HG02798 (cell line): ENCODE measurements around the gene LHPP.

Experiments used
- ATAC-seq: cut with Tn5 transposase; IDR thresholded peaks from one replicate; pipeline ENCODE4 v1.9.1; 2021; ENCODE audit warnings: mild to moderate bottlenecking; ENCODE audit not compliant: unreplicated experiment, poor library complexity

The LHPP gene

DNA sequence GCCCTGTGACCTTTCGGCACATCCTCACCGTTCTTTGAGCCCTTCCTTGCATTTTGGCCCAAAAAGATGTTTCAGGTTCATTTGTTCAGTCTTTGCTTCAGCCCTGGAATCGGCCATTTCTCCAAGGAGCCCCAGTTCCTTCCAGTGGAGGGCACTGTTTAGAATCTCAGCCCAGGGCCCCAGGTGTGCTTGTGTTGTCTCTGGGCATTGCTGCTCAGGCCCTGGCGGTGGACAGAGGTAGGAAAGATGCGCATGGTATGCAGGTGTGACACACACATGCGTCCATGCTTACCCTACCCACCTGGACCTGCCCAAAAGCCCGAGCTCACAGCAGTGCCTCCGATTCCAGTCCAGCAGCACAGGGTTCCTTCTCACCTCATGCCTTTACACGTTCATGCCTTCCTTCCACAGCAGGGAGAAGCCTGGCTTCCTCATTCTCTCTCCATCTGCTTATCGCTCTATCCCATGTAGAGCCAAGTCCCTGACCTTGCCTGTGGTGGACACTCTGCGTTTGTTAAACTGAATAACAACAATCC is 70.6 kb downstream of the LHPP start:
- ATAC-seq: no peak

- no peak for ATAC-seq
Observed at GRCh38 chr10:124532788-124533187, 71.2 kb downstream of the LHPP start.

DNA sequence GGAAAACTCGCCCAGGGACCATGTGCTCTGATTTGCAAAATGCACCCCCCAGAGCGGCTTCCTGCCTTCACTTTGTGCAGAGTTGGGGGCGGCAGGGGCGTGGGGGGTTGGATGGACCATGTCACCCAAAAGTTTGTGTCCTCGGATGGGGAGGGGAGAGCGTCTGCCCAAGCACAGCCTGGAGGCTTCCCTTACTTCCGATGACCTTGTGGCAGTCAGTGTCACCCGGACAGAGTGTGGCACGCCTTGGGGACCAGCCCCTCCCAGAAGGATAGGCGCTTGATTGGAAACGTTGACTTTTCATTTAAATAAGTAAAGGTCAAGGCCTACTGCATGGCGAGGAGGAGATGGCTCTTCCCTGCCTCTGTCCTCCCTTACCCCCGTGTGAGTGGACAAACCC is 71.6 kb downstream of the LHPP start:
- ATAC-seq: no peak

- ATAC-seq: no peak
Observed at GRCh38 chr10:124534231-124534798, 72.7 kb downstream of the LHPP start.

GRCh38 chr10:124534826-124535601 is 73.4 kb downstream of the LHPP start:
- ATAC-seq: no peak

DNA sequence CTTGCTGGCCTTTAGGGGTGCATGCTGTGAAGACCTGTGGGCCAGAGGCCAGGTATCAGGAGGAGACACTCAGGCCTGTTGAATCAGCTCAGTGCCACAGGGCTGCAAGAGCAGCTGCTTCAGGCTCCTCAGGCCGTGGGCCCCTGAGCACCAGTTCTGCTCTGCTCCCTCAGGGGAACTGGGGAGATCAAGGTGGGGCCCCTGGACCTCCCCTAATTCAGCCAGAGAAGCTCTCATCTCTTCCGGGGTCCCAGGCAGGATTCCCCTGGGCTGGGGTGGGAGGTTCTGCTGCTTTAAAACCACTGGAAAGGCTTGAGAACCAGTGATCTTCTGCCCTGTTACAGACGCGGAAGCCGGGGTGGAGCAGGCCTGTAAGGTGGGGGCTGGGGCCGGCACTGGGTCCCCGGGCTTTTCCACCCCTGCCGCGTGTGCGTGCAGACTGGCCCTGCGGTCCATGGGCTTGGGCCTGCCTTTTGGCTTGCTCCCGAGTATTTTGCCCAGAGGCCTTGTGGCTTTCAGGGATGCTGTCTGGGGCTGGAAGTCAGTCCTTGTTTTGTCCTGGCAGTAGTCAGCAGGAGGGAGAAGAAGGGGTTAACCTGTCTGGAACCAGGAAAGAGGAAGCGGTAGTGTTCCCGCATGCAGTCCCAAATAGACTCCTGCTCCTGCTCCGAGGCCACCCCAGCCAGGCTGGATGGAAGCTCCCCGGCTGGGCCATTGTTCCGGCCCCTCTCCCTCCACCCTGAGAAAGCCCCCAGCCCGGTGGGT is 74.3 kb downstream of the LHPP start:
- no peak for ATAC-seq

- ATAC-seq: no peak
Observed at GRCh38 chr10:124536496-124537050, 75.0 kb downstream of the LHPP start.

DNA sequence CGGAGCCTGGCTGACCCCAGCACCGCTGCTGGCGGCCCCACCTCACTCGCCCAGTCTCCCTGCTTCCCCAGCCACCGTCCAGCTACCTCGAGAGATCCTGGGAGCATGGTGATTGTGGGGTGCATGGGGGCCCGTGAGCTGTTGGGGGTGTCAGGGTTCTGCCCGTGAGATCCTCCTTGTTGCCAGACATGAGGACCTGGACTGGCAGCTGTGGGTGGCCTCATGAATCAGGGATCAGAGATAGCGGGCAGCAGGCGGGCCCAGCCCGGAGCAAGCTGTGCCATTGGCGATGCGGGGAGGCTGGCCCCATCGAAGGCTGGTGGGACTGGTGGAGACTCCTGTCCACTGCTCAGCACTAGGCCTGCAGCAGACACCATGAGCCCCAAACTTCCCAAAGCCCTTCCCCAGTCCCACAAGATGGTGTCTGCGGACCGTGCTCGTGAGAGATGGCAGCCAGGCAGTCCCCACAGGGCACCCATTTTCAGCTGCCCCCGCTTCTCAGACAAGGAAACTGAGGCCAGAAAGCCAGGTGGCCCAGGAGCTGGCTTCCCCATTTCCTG is 75.6 kb downstream of the LHPP start:
- ATAC-seq: no peak

DNA sequence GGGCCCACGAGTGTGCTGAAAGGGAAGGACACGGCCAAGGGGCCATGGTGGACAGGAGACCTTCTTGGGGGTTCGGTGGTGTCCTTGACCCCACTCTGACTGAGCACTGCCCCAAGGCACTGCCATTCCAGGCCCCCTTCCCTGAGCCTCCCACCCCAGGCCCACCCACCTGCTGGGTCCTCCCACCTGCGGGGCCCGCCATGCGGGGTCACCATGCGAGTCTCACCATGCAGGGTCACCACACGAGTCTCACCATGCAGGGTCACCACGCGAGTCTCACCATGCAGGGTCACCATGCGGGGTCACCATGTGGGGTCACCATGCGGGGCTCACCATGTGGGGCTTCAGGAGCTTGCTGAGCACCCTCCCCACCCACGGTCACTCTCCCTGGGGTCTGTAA is 76.3 kb downstream of the LHPP start:
- no peak for ATAC-seq

GRCh38 chr10:124538706-124539105 is 77.1 kb downstream of the LHPP start:
- no peak for ATAC-seq

DNA sequence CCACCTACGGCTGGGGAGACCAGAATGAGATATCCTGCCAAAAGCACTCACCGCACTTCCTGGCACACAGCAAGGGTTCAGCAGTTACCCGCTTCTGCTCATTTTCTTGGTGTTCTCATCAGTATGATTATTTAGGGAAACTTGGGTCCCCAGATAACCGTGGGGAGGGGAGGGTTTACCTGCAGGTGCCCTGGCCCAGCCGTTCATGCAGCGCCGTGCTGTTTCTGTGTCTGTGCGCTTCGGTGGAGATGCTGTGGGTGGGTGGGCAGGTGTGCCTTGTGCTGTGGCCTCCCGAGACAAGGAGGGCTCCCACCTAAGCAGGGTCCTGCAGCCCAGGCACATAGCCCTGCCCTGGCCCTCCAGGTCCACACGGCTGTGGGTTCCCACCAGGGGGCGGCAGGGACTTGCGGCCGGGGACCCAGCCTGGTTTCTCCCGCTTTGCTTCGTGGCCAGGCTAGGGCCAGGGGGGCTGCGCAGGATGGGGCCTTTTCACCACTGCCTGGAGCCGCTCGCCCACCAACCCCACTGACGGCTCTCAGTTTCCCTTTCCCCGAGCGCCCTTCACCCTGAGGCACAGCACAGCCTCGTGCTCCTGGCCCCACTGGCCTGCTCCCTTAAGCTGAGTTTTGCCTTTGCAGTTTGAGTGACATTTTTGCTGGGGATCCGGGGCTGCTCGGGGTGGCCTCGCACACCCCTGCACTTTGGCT is 78.5 kb downstream of the LHPP start:
- no peak for ATAC-seq

DNA sequence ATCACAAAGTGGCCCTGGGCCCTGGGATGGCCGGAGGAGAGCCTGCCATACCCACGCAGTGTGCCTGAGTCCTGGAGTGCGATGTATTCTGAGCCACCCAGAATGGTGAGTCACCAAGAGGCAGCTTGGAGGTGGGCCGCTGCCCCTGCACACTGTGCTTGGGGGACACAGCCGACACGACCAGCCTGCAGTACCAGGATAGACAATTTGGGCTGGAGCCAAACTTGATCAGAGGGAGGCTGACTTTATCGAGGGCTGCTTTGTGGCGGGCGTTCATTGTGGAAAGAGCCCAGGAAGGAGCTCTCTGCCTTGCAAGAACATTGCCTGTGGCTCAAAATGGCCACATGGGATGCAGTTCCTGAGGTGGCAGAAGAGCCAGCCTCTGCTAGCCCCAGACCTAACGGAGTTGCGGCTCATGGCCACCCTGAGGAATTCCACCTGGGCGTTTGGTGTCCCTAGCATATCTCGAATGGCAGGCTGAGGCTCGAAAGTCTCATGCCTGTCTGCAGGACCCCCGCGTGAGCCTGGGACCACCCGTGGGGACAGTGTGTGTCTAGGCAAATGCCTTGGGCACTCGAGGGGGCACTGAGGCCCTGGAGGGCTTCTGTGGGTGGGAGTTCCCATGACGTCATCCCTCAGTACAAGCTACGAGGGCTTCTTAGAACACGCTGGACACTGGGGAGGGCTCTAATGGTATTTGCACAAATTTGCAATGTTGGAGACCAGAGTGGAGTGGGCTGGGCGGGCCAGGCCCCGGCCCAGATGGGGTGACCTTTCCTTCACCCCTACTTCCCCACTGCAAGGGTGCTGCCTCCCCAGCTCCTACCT is 79.7 kb downstream of the LHPP start:
- no peak for ATAC-seq

GRCh38 chr10:124542336-124542735 is 80.7 kb downstream of the LHPP start:
- no peak for ATAC-seq

DNA sequence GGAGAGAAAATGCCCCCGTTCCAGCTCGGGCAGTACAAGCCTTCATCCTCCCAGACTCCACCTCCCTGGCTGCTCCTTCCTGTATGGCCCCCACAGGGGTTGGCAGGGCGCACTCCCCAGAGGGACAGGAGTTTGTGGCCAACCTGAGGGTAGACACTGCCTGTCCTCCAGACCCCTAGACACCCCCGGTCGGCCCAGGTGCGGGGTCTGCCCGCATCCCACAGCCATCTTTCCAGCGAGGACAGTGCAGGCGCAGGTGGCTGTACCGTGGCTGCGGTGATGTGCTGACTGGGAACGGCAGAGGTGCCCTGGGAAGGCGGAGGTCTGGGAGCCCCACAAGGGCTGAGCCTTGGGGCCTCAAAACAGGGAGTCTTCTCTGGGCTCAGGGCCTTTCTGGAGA is 81.5 kb downstream of the LHPP start:
- ATAC-seq: no peak

- ATAC-seq: no peak
Observed at GRCh38 chr10:124543971-124544370, 82.3 kb downstream of the LHPP start.

- ATAC-seq: no peak
Observed at GRCh38 chr10:124544711-124545110, 83.1 kb downstream of the LHPP start.

GRCh38 chr10:124545351-124546054 is 83.9 kb downstream of the LHPP start:
- no peak for ATAC-seq

- no peak for ATAC-seq
Observed at GRCh38 chr10:124546055-124546369, 84.4 kb downstream of the LHPP start.
